IMR-90 (cell line): ENCODE measurements around the gene TSNAXIP1. TPM values are rescaled to one million over a fixed set of nuclear protein-coding genes. Genes with fewer than 3 reads are reported as not detected.

Experiments used
- ATAC-seq: fragments of 200-7000 bp; cut with Tn5 transposase; 2 replicates; pipeline ENCODE4 v1.9.1; 2020; ENCODE audit warnings: low read depth, mild to moderate bottlenecking, moderate library complexity
- BruUV-seq: library from RNA; stranded (reverse); fragments of 400-500 nt; replicated peaks from 2 replicates; lab custom pipeline; 2021; lab: Mats Ljungman, UMichigan
- CTCF ChIA-PET: fragments of 300-600 bp; formaldehyde crosslinking; extraction: SDS; loops from one replicate; lab custom pipeline; 2021; ENCODE audit warnings: antibody characterized with exemption; lab: Yijun Ruan, JAX
- POLR2A ChIA-PET: fragments of 300-600 bp; sonication (Branson Sonifier 250); formaldehyde crosslinking; loops from one replicate; lab custom pipeline; 2022; ENCODE audit warnings: antibody characterized with exemption; ENCODE audit not compliant: unreplicated experiment; lab: Charles Lee
- DNase-seq: peaks from one replicate; pipeline ENCODE4 v3.0.0; 2013
- H2AFZ ChIP-seq: replicated peaks from 2 replicates; pipeline ENCODE3; 2013; ENCODE audit warnings: low read length, mild to moderate bottlenecking; ENCODE audit not compliant: poor library complexity
- H2AK5ac ChIP-seq: 2 replicates; pipeline ENCODE4 v1.6.1; 2013; ENCODE audit warnings: low read depth, low read length, inconsistent platforms
- H2AK9ac ChIP-seq: replicated peaks from 2 replicates; pipeline ENCODE3; 2013; ENCODE audit warnings: mild to moderate bottlenecking, low read depth, low read length, moderate library complexity; ENCODE audit not compliant: poor library complexity
- H2BK120ac ChIP-seq: 2 replicates; pipeline ENCODE4 v1.6.1; 2013; ENCODE audit warnings: low read depth, low read length, inconsistent platforms
- H2BK15ac ChIP-seq: 3 replicates; pipeline ENCODE4 v1.6.1; 2013; ENCODE audit warnings: low read depth, low read length, inconsistent platforms
- H2BK20ac ChIP-seq: 2 replicates; pipeline ENCODE4 v1.6.1; 2013; ENCODE audit warnings: low read depth, mild to moderate bottlenecking, inconsistent platforms, low read length, moderate library complexity
- H2BK5ac ChIP-seq: 2 replicates; pipeline ENCODE4 v1.6.1; 2013; ENCODE audit warnings: mild to moderate bottlenecking, low read depth, low read length, inconsistent platforms; ENCODE audit not compliant: poor library complexity, severe bottlenecking
- H3K14ac ChIP-seq: replicated peaks from 2 replicates; pipeline ENCODE4 v1.6.1; 2013; ENCODE audit warnings: low read depth, low read length, inconsistent platforms
- H3K18ac ChIP-seq: 2 replicates; pipeline ENCODE4 v1.6.1; 2013; ENCODE audit warnings: low read depth, low read length, control low read depth
- H3K23ac ChIP-seq: 2 replicates; pipeline ENCODE4 v1.6.1; 2013; ENCODE audit warnings: low read depth, low read length, inconsistent platforms
- H3K27ac ChIP-seq: 2 replicates; pipeline ENCODE4 v1.5.1; 2013; ENCODE audit warnings: mild to moderate bottlenecking, control low read depth, low read length; ENCODE audit not compliant: insufficient read depth
- H3K27me3 ChIP-seq: 2 replicates; pipeline ENCODE4 v1.6.1; 2013; ENCODE audit warnings: low read length; ENCODE audit not compliant: control insufficient read depth, insufficient read depth
- H3K36me3 ChIP-seq: 2 replicates; pipeline ENCODE4 v1.6.1; 2013; ENCODE audit warnings: low read length, mixed read lengths; ENCODE audit not compliant: control insufficient read depth, insufficient read depth
- H3K4ac ChIP-seq: 2 replicates; pipeline ENCODE4 v1.6.1; 2013; ENCODE audit warnings: low read depth, low read length, inconsistent platforms
- H3K4me1 ChIP-seq: 2 replicates; pipeline ENCODE4 v1.6.1; 2013; ENCODE audit warnings: low read length, mixed read lengths; ENCODE audit not compliant: control insufficient read depth, insufficient read depth
- H3K4me2 ChIP-seq: 2 replicates; pipeline ENCODE4 v1.6.1; 2013; ENCODE audit warnings: low read depth, mild to moderate bottlenecking, control low read depth, low read length, moderate library complexity
- H3K4me3 ChIP-seq: 2 replicates; pipeline ENCODE4 v1.5.1; 2013; ENCODE audit warnings: low read depth, mild to moderate bottlenecking, control low read depth, low read length, moderate library complexity; ENCODE audit not compliant: insufficient read depth
- H3K56ac ChIP-seq: 2 replicates; pipeline ENCODE4 v1.6.1; 2013; ENCODE audit warnings: low read length, inconsistent platforms; ENCODE audit not compliant: insufficient read depth; ENCODE audit errors: extremely low read depth
- H3K79me1 ChIP-seq, 2 experiments: 2 replicates each; pipeline ENCODE4 v1.6.1; 2013; ENCODE audit warnings: low read length in 2 of 2, inconsistent platforms in 1 of 2, low read depth in 1 of 2
- H3K9ac ChIP-seq: 2 replicates; pipeline ENCODE4 v1.6.1; 2013; ENCODE audit warnings: low read depth, low read length, control low read depth
- H3K9me1 ChIP-seq: 2 replicates; pipeline ENCODE4 v1.6.1; 2013; ENCODE audit warnings: low read length, inconsistent platforms; ENCODE audit not compliant: insufficient read depth
- H3K9me3 ChIP-seq: 2 replicates; pipeline ENCODE4 v1.6.1; 2013; ENCODE audit warnings: low read length; ENCODE audit not compliant: control insufficient read depth, insufficient read depth
- H4K20me1 ChIP-seq: 2 replicates; pipeline ENCODE4 v1.6.1; 2013; ENCODE audit warnings: low read length, inconsistent platforms; ENCODE audit not compliant: insufficient read depth
- H4K5ac ChIP-seq: 2 replicates; pipeline ENCODE4 v1.6.1; 2013; ENCODE audit warnings: mild to moderate bottlenecking, low read depth, low read length, control low read depth
- H4K8ac ChIP-seq, 2 experiments: 2 replicates each; pipeline ENCODE4 v1.6.1; 2013; ENCODE audit warnings: low read depth in 2 of 2, low read length in 2 of 2, control low read depth in 1 of 2, inconsistent platforms in 1 of 2
- H4K91ac ChIP-seq: 2 replicates; pipeline ENCODE4 v1.6.1; 2013; ENCODE audit warnings: low read depth, low read length, inconsistent platforms; ENCODE audit not compliant: insufficient read depth
- BHLHE40 ChIP-seq: fragments of 150-350 bp; IDR thresholded peaks from 2 replicates; pipeline ENCODE4 v1.6.1; 2016; ENCODE audit warnings: mild to moderate bottlenecking, low read depth, low read length
- CEBPB ChIP-seq: IDR thresholded peaks from 2 replicates; pipeline ENCODE4 v1.6.1; 2012; ENCODE audit warnings: low read depth, low read length, improper control_type of control experiment
- CHD1 ChIP-seq: IDR thresholded peaks from 2 replicates; pipeline ENCODE4 v1.6.1; 2012; ENCODE audit warnings: low read depth, low read length, improper control_type of control experiment
- CTCF ChIP-seq: conservative IDR thresholded peaks from 2 replicates; pipeline ENCODE4 v1.5.1; 2012; ENCODE audit warnings: mild to moderate bottlenecking, low read depth, low read length, improper control_type of control experiment
- ELK1 ChIP-seq: fragments of 150-350 bp; IDR thresholded peaks from 2 replicates; pipeline ENCODE4 v1.6.1; 2016; ENCODE audit warnings: low read depth, mild to moderate bottlenecking, low read length, moderate library complexity, borderline replicate concordance
- FOS ChIP-seq: fragments of 150-350 bp; IDR thresholded peaks from 2 replicates; pipeline ENCODE4 v1.6.1; 2016; ENCODE audit warnings: low read depth, low read length
- MAFK ChIP-seq: IDR thresholded peaks from 2 replicates; pipeline ENCODE4 v1.6.1; 2012; ENCODE audit warnings: low read depth, low read length, improper control_type of control experiment
- MAZ ChIP-seq: IDR thresholded peaks from 2 replicates; pipeline ENCODE4 v1.6.1; 2012; ENCODE audit warnings: low read depth, mild to moderate bottlenecking, low read length, improper control_type of control experiment, moderate library complexity, borderline replicate concordance
- MXI1 ChIP-seq: IDR thresholded peaks from 2 replicates; pipeline ENCODE4 v1.6.1; 2012; ENCODE audit warnings: low read depth, mild to moderate bottlenecking, low read length, moderate library complexity, borderline replicate concordance
- NFE2L2 ChIP-seq: fragments of 150-350 bp; IDR thresholded peaks from 2 replicates; pipeline ENCODE4 v1.6.1; 2016; ENCODE audit warnings: low read depth, mild to moderate bottlenecking, low read length
- POLR2A ChIP-seq: IDR thresholded peaks from 2 replicates; pipeline ENCODE4 v1.6.1; 2012; ENCODE audit warnings: mild to moderate bottlenecking, low read depth, low read length
- RAD21 ChIP-seq: IDR thresholded peaks from 2 replicates; pipeline ENCODE4 v1.6.1; 2012; ENCODE audit warnings: low read length, improper control_type of control experiment
- RCOR1 ChIP-seq: IDR thresholded peaks from 2 replicates; pipeline ENCODE4 v1.6.1; 2012; ENCODE audit warnings: mild to moderate bottlenecking, low read length, improper control_type of control experiment; ENCODE audit not compliant: insufficient replicate concordance
- SMC3 ChIP-seq: fragments of 150-350 bp; IDR thresholded peaks from 2 replicates; pipeline ENCODE4 v1.6.1; 2016; ENCODE audit warnings: low read depth, mild to moderate bottlenecking, antibody characterized with exemption, low read length, moderate library complexity
- WGBS, 2 experiments: methylation state at CpG; one replicate each; pipeline versions ENCODE4 v1.1.5 to v1.1.7; 2013; ENCODE audit warnings: missing lambda C conversion rate in 2 of 2; ENCODE audit not compliant: insufficient read length in 1 of 2; ENCODE audit errors: extremely low coverage in 2 of 2; 5-methylcytosine and 5-hydroxymethylcytosine counted together
- dilution Hi-C: fragments of 300-500 bp; cut with HindIII; formaldehyde crosslinking; loops from one replicate; pipeline ENCODE4 v1.14.3; 2018; ENCODE audit warnings: low sequenced_read_pairs; ENCODE audit not compliant: unreplicated experiment
- in situ Hi-C: fragments of 300-500 bp; cut with MboI; formaldehyde crosslinking; loops from 3 replicates; pipeline ENCODE4 v1.14.3; 2019; ENCODE audit warnings: low sequenced_read_pairs, inconsistent platforms, mixed read lengths
- intact Hi-C: fragments of 100-400 bp; cut with micrococcal nuclease; formaldehyde crosslinking; loops from 2 replicates; pipeline ENCODE4 v1.10.0; 2022
- polyA plus RNA-seq, 3 experiments: library from polyadenylated mRNA; depleted of rRNA; stranded (reverse); fragments of >200 nt; gene quantifications; 2 replicates each; pipeline ENCODE4 v1.2.3, GENCODE V29; 2012; ENCODE audit warnings: low replicate concordance in 1 of 3
- total RNA-seq: library from RNA; depleted of rRNA; stranded (reverse); fragments of >200 nt; gene quantifications from 2 replicates; pipeline ENCODE4 v1.2.3, GENCODE V29; 2012
- TF ChIP-seq, protein P1 (sequence below): fragments of 150-350 bp; IDR thresholded peaks from 2 replicates; pipeline ENCODE4 v1.6.1; 2017; ENCODE audit warnings: mild to moderate bottlenecking, antibody characterized with exemption, low read length, low read depth

The TSNAXIP1 gene
- total and polyA plus RNA-seq, 2 of the 4 experiments (the other 2 are of a cell fraction), result 0.72 to 1.4 TPM

DNA sequence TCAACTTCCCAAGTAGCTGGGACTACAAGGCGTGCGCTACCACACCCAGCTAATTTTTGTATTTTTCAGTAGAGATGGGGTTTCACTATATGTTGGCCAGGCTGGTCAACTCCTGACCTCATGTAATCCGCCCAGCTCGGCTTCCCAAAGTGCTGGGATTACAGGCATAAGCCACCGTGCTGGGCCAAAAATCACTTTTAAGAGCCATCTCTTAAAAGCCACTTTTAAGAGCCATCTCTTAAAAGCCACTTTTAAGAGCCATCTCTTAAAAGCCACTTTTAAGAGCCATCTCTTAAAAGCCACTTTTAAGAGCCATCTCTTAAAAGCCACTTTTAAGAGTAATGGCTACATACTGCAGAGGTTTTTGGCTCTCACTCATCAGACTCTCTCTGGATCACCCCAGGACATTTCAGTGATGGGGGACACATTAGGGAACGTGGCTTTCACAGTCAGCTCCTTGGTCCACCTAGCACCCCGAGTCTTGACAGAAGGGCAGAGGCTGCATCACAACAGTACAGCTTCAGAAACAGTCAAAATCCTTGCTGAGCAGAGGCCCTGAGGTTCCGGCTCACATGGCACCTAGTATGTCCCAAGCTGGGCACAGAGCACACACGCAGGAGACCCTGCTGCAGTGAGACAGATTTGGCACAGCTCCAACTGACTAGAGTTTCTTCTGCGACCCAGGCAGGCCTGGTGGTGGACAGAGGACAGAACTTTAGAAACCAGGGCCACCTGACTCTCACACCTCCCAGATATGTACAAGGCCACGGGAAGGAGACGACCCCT, 23.9 kb upstream of the TSNAXIP1 start:
- dilution Hi-C loops, result no loop called here
- Histone ChIP-seq H4K5ac (no peak overlapping the region), H2BK15ac (no peak overlapping the region), H3K4me3 (no peak overlapping the region), H4K20me1 (peaks cover 22% of the 10 kb centered on the region; the same call in 1 of the 2 replicates), H4K8ac (no peak overlapping the region), H2AFZ (no peak overlapping the region), H3K4ac (no peak overlapping the region), H2AK9ac (no peak overlapping the region), H3K79me1 (peaks cover 25 to 65% of the 10 kb centered on the region in 2 experiments), H3K4me1 (no peaks in the 10 kb centered on the region), H3K27ac (no peak overlapping the region), H3K27me3 (no peaks in the 10 kb centered on the region), H2BK120ac (no peak overlapping the region), H3K18ac (no peak overlapping the region), H2BK5ac (no peak overlapping the region), H3K23ac (no peak overlapping the region), H4K91ac (no peak overlapping the region), H3K9me1 (peaks cover 12% of the 10 kb centered on the region; the same call in 1 of the 2 replicates), H3K14ac (no peak overlapping the region), H3K9ac (no peak overlapping the region), H3K4me2 (no peak overlapping the region), H2AK5ac (no peak overlapping the region), H3K56ac (no peak overlapping the region), H3K36me3 (peaks cover 2% of the 10 kb centered on the region; the same call in 1 of the 2 replicates), H2BK20ac (no peak overlapping the region), H3K9me3 (no peaks in the 10 kb centered on the region)
- 88% methylated on average over 3 of the region's 12 CpGs; no CpG with 5 or more reads in 1 of the 2 experiments for WGBS, 2 experiments
- no peak for DNase-seq
- intact Hi-C loops, result no loop called here
- in situ Hi-C loops, result no loop called here
- no TSS peak for BruUV-seq
- POLR2A ChIA-PET, result no interaction called here
- no peak for ATAC-seq
- CTCF ChIA-PET, result no interaction called here
- TF ChIP-seq, protein P1, sequence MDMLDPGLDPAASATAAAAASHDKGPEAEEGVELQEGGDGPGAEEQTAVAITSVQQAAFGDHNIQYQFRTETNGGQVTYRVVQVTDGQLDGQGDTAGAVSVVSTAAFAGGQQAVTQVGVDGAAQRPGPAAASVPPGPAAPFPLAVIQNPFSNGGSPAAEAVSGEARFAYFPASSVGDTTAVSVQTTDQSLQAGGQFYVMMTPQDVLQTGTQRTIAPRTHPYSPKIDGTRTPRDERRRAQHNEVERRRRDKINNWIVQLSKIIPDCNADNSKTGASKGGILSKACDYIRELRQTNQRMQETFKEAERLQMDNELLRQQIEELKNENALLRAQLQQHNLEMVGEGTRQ, result no peak
- TF ChIP-seq NFE2L2 (no peak), SMC3 (no peak), CTCF (no peak), MAZ (no peak), ELK1 (no peak), RAD21 (no peak), CEBPB (no peak), MXI1 (no peak), BHLHE40 (no peak), CHD1 (no peak), MAFK (no peak), RCOR1 (no peak), FOS (no peak), POLR2A (no peak)
